Activated gamma-delta T cell treated with anti-CD3 and anti-CD28 coated beads, Interleukin-2, amount 50 U/mL, for 16 hours (primary cell): ENCODE data around the gene ABCC1.
"Not testable (repeated sequence)": the region's sequence is repeated elsewhere in the genome, so short reads cannot be mapped to it uniquely, and the experiment has no call there.

ENCODE experiments used
- DNase-seq: peaks from one replicate; pipeline ENCODE4 v3.0.0-alpha.2; 2020; ENCODE audit warnings: low read depth

The ABCC1 gene

GRCh38 chr16:15949210-15950160, at the start of gene ABCC1:
Gene ABCC1 (plus strand): TSS chr16:15949616. CDS start chr16:15949752, 136 bp downstream.
- DNase-seq, result peak; percentile 61

DNA sequence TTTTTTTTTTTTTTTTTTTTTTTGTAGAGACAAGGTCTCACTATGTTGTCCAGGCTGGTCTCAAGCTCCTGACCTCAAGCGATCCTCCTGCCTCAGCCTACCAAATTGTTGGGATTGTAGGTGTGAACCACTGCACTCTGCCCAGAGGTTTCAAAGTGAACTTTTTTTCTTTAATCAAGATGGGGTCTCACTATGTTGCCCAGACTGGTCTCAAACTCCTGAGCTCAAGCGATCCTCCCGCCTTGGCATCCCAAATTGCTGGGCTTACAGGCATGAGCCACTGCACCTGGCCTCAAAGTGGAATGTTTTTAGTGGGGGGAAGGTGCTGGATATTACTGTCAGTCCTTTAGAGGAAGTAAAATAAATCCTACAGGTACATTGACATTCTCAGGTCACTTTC, 49.1 kb upstream of the ABCC1 start:
- DNase-seq, result no peak

DNA sequence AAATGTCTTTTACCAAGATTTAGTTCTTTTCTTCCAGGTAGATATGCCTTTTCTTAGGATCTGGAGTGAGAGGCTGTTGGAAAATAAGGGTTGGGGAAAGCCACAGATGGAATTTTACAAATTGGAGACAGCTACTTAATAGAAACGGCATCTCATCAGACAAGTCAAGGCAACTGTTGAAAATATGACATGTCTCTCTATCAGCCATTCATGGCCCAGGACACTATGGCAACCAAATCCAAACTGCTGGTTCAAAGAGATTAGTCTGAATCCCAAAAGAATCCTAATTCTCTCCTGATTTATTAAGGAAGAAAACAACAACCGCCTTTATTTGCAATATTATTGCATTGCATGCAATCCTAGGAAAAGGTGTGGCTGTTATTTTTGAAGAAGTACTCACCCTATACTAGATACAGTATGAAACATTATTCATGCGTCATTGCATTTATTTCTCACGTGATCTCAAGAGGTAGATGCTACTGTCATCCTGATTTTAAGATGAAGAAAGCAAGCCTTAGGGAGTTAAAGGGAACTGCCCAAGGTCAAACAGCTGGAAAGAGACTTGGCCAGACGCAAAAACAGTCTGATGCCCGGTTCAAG, 48.4 kb upstream of the ABCC1 start:
- no peak for DNase-seq

GRCh38 chr16:15903960-15904359, 45.5 kb upstream of the ABCC1 start:
- DNase-seq, result no peak

GRCh38 chr16:15906439-15906838, 43.0 kb upstream of the ABCC1 start:
- no peak for DNase-seq

DNA sequence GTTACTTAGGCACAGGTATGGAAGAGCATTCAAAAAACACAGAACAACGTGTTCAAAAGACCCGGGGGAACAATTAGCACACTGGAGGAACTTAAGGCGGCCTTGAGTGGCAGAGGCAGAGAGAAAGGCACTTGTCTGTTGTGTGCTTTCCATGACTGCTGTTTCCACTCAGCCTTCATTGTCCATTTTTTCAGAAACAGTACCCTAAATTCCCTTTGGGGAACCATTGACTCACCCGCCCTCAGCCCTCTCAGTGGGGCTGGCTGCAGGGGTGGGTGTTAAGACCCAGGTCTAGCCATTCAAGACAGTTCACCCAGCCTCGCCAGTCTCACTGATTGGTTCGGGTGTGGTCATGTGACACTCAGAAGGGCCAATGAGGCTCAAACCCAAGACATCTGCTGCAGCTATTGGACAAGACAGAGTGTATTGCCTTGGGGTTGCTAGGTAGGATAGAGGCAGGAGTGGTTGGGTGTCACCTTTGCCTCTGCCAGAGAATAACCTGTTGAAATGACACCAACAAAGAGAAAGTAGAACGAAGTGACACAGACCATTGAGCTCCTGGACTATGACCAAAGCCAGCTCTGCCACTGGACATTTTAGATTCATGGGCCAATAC, 41.4 kb upstream of the ABCC1 start:
- DNase-seq, result no peak

DNA sequence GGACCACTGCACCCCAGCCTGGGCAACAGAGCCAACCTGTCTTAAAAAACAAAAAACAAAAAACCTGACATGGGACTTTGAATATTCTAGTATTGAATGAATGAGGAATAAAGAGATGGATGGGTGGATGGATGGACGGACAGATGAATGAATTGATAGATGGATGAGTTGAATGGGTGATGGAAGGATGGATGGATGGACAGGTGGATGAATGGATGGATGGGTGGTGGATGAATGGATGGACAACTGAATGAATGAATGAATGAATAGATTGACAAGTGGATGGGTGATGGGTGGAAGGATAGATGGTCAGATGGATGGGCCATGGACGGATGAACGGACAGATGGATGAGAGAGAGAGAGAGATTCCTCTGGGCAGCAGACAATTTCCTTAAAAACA, 38.2 kb upstream of the ABCC1 start:
- no peak for DNase-seq

- no peak for DNase-seq
Observed at GRCh38 chr16:15913046-15913698, 36.2 kb upstream of the ABCC1 start.

DNA sequence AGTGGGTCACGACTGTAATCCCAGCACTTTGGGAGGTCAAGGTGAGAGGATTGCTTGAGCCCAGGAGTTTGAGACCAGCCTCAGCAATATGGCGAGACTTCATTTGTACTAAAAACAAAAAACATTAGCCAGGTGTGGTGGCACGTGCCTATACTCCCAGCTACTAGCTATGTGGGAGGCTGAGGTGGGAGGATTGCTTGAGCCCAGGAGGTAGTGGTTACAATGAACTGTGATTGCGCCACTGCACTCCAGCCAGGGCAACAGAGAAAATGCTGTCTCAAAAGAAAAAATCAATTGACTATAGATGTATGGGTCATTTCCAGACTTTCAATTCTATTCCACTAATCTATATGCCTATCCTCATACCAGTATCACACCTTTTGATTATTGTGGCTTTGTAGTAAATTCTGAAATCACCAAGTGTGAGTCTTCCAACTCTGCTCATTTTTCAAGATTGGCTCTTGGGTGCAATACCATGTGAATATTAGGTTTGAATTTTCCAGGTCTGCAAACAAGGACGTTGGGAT, 33.8 kb upstream of the ABCC1 start:
- no peak for DNase-seq

GRCh38 chr16:15916323-15916722, 33.1 kb upstream of the ABCC1 start:
- no peak for DNase-seq

DNA sequence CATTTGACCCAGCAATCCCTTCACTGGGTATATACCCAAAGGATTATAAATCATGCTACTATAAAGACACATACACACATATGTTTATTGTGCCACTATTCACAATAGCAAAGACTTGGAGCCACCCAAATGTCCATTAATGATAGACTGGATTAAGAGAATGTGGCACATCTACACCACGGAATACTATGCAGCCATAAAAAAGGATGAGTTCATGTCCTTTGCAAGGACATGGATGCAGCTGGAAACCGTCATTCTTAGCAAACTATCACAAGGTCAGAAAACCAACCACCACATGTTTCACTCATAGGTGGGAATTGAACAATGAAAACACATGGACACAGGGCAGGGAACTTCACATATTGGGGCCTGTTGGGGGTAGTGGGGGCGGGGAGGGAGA, 31.1 kb upstream of the ABCC1 start:
- DNase-seq, result not testable (repeated sequence)

DNA sequence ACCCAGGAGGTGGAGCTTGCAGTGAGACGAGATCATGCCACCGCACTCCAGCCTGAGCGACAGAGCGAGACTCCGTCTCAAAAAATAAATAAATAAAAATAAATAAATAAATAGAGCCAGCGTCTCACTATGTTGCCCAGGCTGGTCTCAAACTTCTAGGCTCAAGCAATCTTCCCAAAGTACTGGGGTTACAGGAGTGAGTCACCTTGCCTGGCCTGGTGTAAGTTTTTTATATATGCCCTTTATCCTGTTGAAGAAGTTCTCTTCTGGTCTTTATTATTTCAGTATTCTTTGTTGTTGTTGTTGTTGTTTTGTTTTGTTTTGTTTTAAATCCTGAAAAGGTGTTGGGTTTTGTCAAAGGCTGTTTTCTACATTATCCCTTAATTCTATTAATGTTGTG, 30.1 kb upstream of the ABCC1 start:
- DNase-seq, result no peak

DNA sequence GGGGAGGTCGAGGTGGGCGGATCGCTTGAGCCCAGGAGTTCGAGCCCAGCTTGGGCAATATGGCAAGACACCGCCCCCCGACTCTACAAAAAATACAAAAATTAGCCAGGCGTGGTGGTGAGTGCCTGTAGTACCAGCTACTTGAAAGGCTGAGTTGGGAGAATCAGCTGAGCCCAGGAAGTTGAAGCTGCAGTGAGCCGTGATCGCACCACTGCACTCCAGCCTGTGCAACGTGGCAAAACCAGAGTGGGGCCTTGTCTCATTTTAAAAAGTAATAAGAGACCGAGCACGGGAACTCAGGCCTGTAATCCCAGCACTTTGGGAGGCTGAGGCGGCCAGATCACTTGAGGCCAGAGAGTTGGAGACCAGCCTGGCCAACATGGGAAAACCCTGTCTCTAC, 24.4 kb upstream of the ABCC1 start:
- no peak for DNase-seq

DNA sequence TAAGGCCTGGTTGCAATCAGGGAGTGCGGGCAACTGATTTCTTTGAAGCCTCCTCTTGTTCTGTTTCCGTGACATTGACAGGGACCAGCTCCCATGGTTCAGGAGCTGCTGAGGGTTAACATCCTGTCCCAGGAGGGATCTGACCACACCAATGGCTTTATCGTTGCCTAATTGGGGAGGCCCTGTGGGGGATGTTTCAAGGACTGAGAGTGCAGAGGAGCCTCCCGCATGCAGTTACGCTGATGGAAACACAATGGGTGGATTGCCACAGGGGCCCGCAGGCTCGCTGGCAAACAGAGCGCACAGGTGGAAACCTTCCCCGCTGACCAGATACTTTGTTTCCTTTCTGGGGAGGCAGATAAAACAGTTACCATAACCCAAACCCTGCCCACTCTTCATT, 23.8 kb upstream of the ABCC1 start:
- no peak for DNase-seq

DNA sequence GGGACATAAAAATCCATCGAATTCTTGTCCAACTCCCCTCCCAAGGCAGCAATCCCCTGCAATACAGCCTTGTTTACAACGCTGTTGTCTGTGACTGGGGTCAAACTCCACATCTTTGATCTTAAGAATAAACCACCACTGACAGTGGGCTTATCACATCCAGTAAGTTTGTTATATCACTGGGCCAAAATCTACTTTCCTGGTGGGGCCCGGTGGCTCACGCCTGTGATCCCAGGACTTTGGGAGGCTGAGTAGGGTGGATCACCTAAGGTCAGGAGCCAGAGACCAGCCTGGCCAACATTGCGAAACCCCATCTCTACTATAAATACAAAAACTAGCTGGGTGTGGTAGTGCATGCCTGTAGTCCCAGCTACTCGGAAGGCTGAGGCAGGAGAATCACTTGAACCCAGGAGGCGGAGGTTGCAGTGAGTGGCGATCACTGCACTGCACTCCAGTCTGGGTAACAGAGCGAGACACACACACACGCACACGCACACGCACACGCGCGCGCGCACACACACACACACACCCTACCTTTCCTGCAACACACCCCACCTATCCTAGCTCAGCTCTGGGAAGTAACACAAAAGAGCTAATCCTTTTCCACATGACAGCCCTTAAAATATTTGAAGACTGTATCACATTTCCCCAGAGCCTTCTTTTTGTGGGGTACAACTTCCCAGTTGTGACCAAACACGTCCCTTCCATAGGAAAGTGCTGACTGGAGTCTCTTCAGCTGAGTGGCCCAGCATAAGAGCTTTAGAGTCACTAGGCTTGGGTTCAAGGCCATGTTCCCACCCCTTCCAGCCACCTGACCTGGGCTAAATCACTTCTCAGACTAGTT, 20.9 kb upstream of the ABCC1 start:
- DNase-seq, result no peak

- no peak for DNase-seq
Observed at GRCh38 chr16:15932939-15933338, 16.5 kb upstream of the ABCC1 start.

DNA sequence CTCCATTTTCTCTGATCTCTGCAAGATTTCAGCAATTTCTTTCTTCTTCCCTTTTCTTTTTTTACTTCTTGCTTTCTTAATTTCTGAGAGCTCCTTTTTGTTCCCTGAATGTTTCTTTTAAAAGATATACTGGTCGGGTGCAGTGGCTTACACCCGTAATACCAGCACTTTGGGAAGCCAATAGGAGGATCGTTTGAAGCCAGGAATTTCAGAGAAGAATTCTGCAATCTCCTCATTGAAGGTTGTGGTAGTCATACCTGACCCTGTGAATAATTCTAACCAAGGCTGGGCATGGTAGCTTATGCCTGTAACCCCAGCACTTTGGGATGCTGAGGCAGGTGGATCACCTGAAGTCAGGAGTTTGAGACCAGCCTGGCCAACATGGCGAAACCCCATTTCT, 15.6 kb upstream of the ABCC1 start:
- DNase-seq, result no peak

DNA sequence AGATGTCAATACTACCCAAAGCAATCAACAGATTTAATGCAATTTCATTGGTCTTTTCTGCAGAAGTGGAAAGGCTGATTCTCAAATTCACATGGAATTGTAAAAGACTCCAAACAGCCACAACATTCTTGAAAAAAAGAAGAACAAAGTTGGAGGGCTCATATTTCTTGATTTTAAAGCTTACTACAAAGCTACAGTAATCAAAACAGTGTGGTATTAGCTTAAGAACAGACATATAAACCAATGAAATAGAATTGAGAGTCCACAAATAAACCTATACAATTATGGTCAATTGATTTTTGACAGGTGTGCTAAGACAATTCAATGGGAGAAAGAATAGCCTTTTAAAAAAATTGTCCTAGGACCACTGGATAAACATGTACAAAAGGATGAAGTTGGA, 14.4 kb upstream of the ABCC1 start:
- DNase-seq, result no peak

DNA sequence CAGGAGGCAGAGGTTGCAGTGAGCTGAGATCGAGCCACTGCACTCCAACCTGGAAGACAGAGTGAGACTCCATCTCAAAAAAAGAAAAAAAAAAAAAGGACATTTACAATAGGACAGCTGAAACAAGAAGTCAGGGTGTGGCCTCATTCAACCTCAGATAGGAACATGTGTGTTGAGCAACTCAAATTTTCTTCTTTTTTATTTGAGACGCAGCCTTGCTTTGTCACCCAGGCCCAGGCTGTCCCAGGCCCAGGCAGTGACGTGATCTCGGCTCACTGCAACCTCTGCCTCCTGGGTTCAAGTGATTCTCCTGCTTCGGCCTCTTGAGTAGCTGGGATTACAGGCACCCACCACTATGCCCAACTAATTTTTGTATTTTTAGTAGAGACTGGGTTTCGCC, 12.6 kb upstream of the ABCC1 start:
- DNase-seq, result not testable (repeated sequence)

DNA sequence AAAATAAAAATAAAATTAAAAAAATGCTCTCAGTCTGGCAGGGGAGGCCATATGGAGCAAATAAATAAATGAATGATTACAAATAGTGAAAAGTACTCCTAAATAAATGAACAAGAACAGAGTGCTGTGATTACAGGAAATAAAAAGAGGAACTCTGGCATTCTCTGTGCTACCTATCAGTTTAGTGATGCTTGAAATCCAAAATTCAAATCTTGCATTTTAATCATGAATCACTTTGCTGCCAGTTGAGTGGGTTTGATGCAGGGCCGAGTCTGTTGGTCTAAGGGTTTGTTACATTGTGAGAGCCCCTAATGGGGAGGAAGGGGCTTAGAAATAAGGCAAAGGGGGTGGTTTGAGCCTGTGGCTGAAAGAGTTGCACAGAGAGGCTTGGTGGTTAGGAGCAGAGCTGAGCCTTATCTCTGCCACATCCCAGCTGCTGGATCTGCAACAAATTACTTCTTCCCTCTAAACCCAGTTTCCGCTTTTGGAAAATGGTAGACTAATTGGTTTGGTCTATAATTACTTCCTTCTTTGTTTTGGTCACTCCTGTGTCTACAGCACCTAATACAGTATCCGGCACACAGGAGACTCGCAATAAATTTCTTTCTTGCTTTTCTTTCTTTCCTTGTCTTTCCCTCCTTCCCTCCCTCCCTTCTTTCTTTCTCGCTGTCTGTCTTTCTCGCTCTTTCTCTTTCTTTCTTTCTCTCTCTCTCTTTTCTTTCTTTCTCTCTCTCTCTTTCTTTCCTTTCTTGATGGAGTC, 6.3 kb upstream of the ABCC1 start:
- no peak for DNase-seq
